ENCODE results near the gene ATIC. TPM values are rescaled to one million over a fixed set of nuclear protein-coding genes. Genes with fewer than 3 reads are reported as not detected.

Gene ATIC
- total RNA-seq, 4 donors from 2014 or later: 35.1 to 88.6 (median 60.7) TPM

- intact Hi-C loops (cut with DNase I; ENCODE audit: low total_unique reads): no loop called here
- Histone ChIP-seq H3K4me1 (peaks cover 0 to 11% (median 2%) of the 10 kb centered on the region in 4 donors), H3K27ac (peak overlapping the region; percentile 8 to 70 (median 20)), H3K4me3 (no peak overlapping the region), H3K9me3 (no peaks in the 10 kb centered on the region), H3K36me3 (no peaks in the 10 kb centered on the region), H3K27me3 (no peaks in the 10 kb centered on the region)
- no peak for DNase-seq
- in situ Hi-C loops (cut with MboI; ENCODE audit: low pct_ligation_motif_present in 1 of 4, low pct_unique_long_range_greater_than_20kb in 1 of 4, low sequenced_read_pairs in 3 of 4): no loop called here
- 56 to 75% methylated on average over 2 of the region's 2 CpGs for WGBS, 2 donors (ENCODE audit: low coverage in 1 of 2)
- peak in 2 of 3 donors; percentile 42 to 55 for TF ChIP-seq POLR2AphosphoS5 (IDR thresholded peaks at IDR 0.05)
- no peak for TF ChIP-seq POLR2A (IDR thresholded peaks at IDR 0.05)
Observed at GRCh38 chr2:215396595-215397313, 84.9 kb downstream of the ATIC start.

GRCh38 chr2:215397632-215398341 lies 85.9 kb downstream of the ATIC start:
- no peak for DNase-seq
- peaks cover 0 to 11% (median 2%) of the 10 kb centered on the region in 4 donors for H3K4me1 ChIP-seq
- no peaks in the 10 kb centered on the region for H3K36me3 ChIP-seq
- intact Hi-C loops (cut with DNase I; ENCODE audit: low total_unique reads) (no loop called here), in situ Hi-C loops (cut with MboI; ENCODE audit: low pct_ligation_motif_present in 1 of 4, low pct_unique_long_range_greater_than_20kb in 1 of 4, low sequenced_read_pairs in 3 of 4) (no loop called here)
- no peaks in the 10 kb centered on the region for H3K27me3 ChIP-seq
- H3K27ac ChIP-seq: peak overlapping the region in 3 of 4 donors; percentile 46 to 70 (median 50)
- H3K9me3 ChIP-seq: no peaks in the 10 kb centered on the region
- no peak overlapping the region for H3K4me3 ChIP-seq
- TF ChIP-seq POLR2A (IDR thresholded peaks at IDR 0.05): no peak
- TF ChIP-seq CTCF (IDR thresholded peaks at IDR 0.05): no peak
- TF ChIP-seq EP300 (IDR thresholded peaks at IDR 0.05; ENCODE audit: low read depth): no peak
- no peak for TF ChIP-seq POLR2AphosphoS5 (IDR thresholded peaks at IDR 0.05)
- WGBS, 2 donors (ENCODE audit: low coverage in 1 of 2): 49 to 57% methylated on average over 5 to 9 of the region's 9 CpGs

GRCh38 chr2:215399067-215399716 lies 87.3 kb downstream of the ATIC start:
- TF ChIP-seq EP300 (IDR thresholded peaks at IDR 0.05; ENCODE audit: low read depth): no peak
- no peak for TF ChIP-seq POLR2AphosphoS5 (IDR thresholded peaks at IDR 0.05)
- TF ChIP-seq POLR2A (IDR thresholded peaks at IDR 0.05): no peak
- TF ChIP-seq CTCF (IDR thresholded peaks at IDR 0.05): no peak
- 78 to 80% methylated on average over 1 to 3 of the region's 3 CpGs for WGBS, 2 donors (ENCODE audit: low coverage in 1 of 2)
- Histone ChIP-seq H3K27me3 (no peaks in the 10 kb centered on the region), H3K36me3 (no peaks in the 10 kb centered on the region), H3K27ac (peak overlapping the region in 1 of 4 donors; percentile 3), H3K9me3 (no peaks in the 10 kb centered on the region), H3K4me3 (no peak overlapping the region), H3K4me1 (peaks cover 0 to 11% (median 2%) of the 10 kb centered on the region in 4 donors)
- no peak for DNase-seq
- in situ Hi-C loops (cut with MboI; ENCODE audit: low pct_ligation_motif_present in 1 of 4, low pct_unique_long_range_greater_than_20kb in 1 of 4, low sequenced_read_pairs in 3 of 4): no loop called here
- intact Hi-C loops (cut with DNase I; ENCODE audit: low total_unique reads): no loop called here

Other genes with a start within 250 kb of the ATIC start
- gene ABCA12, start 173.4 kb upstream of the ATIC start, total RNA-seq: under 1 TPM in 2 of 4 donors, not detected in 2; 0.14 to 0.16 TPM
- gene FN1, start 124.0 kb downstream of the ATIC start, total RNA-seq: 100 to 1,000 TPM; 169 to 686 (median 215) TPM